SIG-M5 treated with dmso at 0.1 percent for 504 hours (cell line): ENCODE results near the gene FGD3.

ENCODE experiments used
- DNase-seq: peaks from one replicate; lab custom pipeline; 2025; ENCODE audit not compliant: unreplicated experiment; lab: John Stamatoyannopoulos, UW

Gene FGD3

DNA sequence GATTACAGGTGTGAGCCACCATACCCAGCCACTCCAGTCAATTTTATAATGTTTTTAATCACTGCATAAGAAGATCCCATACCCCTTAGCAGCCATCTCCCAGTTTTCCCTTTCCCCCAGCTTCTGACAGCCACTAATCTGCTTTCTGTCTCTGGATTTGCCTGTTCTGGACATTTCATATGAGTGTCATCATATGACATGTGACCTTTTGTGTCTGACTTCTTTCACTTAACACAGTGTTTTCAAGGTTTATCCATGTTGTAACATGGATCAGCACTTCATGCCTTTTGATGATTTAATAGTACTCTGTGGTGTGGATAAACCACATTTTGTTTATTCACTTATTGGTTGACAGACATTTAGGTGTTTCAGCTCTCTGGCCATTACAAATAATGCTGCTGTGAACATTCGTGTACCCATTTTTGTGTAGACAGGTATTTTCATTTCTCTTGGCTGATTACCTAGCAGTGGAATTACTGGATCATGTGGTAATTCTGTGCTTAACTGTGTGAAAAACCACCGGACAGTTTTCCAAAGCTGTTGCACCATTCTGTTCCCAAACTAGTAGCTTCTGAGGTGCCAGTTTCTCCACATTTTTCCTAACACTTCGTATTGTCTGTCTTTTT lies 119.8 kb downstream of the FGD3 start:
- no peak for DNase-seq

- no peak for DNase-seq
These were observed 121.6 kb downstream of the FGD3 start for GRCh38 chr9:93068956-93069355.

DNA sequence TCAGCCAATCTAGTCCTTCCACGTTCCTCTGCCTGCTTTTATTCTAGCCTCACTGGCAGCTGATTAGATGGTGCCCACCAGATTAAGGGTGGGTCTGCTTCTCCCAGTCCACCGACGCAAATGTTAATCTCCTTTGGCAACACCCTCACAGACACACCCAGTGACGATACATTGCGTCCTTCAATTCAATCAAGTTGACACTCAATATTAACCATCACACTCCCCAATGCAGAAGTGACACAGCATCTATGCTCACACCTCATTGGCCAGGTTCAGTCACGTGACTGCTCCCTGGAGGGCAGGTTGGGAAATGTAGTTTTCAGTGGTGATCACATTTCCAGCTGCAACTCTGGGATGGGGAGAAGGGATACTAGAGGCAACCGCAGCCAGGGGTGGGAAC lies 124.1 kb downstream of the FGD3 start:
- no peak for DNase-seq

- DNase-seq, result no peak
These were observed 125.1 kb downstream of the FGD3 start for GRCh38 chr9:93072383-93072795.

DNA sequence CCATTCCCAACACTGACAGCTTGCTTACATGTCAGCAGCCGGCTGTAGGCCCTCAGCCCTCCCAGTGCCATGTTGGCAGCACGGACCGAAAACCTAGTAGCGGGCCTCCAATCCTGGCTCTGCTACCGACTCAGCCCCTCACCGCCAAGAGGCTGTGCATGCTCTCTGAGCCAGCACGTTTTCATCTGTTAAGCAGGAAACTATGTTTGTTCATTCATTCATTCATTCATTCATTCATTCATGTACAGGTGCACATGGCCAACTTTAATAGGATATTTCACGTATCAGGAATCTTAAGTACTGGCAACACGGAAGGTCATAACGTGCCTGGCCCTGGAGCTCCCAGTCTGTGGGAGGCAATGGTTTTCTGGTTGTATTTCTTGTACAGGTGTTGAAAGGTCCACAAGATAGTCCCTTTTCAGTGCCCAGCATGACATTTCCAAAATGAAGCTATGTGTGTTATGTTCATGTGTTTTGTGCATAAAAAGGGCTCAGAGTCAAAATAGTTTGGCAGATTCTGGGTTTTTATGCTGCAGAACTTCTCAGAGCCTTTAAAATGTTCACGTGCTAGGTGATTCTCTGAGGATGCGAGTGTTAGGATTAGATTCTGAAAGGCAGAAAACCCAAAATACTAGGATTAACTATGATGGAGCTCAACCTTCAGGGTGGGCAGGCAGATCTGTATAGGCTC lies 128.9 kb downstream of the FGD3 start:
- no peak for DNase-seq

DNA sequence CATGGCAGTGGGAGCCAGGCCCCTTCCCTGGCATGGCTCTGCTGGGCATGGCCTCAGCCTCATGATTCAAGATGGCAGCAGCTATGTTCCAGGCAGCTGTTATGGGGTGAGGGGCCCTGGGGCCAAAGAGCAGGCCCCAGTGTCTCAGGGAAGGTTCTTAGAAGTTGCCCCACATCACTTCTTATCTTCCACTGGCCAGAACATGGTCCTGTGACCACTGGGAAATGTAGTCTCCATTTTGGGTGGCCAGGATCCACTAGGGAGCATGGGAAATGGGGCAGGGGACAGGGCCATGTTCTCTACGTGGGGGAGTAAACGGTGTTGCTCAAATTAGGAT lies 129.4 kb downstream of the FGD3 start:
- DNase-seq, result no peak

- no peak for DNase-seq
These were observed 130.0 kb downstream of the FGD3 start for GRCh38 chr9:93077367-93077766.

- DNase-seq, result no peak
These were observed 130.5 kb downstream of the FGD3 start for GRCh38 chr9:93077811-93078210.

- DNase-seq, result no peak
These were observed 132.0 kb downstream of the FGD3 start for GRCh38 chr9:93079371-93079770.

DNA sequence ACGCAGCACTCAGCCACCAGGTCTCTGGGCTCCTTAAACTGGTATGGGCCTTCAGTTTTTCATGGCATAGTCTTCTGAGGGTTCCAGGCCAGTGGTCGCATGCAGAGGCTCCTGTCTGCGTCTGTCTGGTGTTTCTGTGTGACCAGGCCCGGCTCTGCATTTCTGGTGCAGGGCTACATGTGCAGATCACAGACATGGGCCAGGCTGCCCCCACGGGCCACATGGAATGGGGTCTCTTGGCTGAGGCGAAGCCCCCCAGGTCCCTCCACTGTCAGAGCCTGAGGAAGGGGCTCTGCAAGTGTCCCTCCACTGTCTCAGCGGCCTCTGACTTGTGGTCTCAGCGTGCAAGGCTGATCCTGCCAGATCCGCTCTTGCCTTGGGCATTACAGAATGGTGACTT lies 133.1 kb downstream of the FGD3 start:
- no peak for DNase-seq

GRCh38 chr9:93081081-93081529 lies 133.8 kb downstream of the FGD3 start:
- no peak for DNase-seq

GRCh38 chr9:93081931-93082330 lies 134.6 kb downstream of the FGD3 start:
- DNase-seq, result no peak

GRCh38 chr9:93082841-93083411 lies 135.6 kb downstream of the FGD3 start:
- no peak for DNase-seq

DNA sequence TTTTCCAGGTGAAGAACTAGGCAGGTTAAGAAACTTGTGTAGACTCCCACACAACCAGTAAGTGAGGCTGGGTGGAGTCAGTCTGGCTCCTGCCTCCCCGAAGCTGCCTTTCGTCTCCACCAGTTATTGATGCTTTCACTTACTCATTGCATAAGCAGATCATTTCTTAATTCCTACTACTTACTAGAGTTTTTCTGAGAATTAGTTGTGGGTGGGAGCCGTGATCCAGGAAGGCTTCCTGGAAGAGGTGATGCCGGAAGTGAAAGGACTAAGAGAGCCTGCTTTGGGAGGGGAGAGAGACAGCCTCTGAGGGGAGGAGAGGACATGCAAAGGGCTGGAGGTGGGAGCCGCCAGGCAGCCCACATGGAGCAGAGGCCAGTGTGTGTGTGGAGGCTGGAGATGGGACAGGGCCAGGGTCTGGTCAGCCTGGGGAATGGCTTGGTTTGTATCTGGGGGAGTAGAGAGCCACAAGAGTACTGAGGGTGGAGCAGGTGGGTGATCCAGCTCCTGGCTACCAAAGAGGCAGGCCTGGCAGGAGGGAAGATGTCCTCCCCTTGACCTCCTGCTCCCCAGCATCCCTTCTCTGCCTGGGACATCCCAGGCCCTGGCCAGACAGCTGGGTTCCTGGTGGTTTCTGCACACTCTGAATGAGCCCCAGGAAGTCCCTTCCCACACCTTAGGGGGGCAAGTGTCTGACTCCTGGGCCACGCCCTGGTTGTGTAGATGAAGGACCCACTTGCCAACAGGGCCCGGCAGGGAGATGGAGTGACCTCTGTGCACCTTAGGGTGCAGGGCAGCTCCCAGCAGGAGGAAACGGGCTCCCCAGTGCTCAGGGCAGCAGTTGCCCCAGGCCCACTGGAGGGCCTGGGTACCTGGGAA lies 136.5 kb downstream of the FGD3 start:
- DNase-seq, result no peak

DNA sequence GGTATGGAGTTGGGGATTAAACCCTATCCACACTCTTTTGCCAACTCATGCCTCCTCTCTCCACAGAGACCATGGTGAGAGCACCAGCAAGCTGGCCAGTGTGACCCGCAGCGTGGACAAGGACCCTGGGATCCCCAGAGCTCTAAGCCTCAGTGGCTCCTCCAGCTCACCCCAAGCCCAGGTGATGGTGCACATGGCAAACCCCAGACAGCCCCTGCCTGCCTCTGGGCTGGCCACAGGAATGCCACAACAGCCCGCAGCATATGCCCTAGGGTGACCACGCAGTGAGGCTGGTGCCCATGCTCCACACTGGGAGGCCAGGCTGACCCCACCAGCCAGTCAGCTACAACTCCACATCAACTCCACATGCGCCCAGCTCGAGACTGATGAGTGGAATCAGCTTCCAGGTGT lies 137.2 kb downstream of the FGD3 start:
- DNase-seq, result no peak

DNA sequence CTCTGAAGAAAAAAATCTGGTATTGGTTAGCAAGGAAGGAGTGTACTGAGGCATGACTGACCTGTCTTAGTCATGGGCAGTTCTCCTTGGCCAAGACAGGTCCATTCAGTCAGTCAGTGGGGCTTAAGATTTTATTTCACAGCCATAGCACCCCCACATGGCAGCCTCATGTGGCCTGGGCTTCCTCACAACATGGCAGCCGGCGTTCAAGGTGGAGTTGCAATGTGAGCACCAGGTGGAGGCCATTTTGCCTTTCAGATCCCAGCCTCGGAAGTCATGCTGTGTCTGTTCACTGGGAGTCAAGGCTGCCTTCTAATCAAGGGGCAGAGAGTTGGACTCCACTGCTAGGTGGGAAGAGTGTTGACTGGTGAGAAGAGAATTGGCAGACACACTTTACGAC lies 138.4 kb downstream of the FGD3 start:
- no peak for DNase-seq
